Measurements from ENCODE around the gene PERM1. TPM values are rescaled to one million over a fixed set of nuclear protein-coding genes. Genes with fewer than 3 reads are reported as not detected.

PERM1 gene
- total and polyA plus RNA-seq, 9 of the 15 experiments (the other 6 are each of a cell fraction or from before 2014, with no cell fraction given): not detected

- peak; percentile 32; the same call in 1 of the 2 replicates for TF ChIP-seq RB1 (IDR thresholded peaks at IDR 0.05; ENCODE audit: low read depth)
- TF ChIP-seq CTCF (IDR thresholded peaks at IDR 0.05 in 2 of 3, conservative IDR thresholded peaks at IDR 0.05 in 1 of 3; ENCODE audit: insufficient read depth in 2 of 3, low read depth in 1 of 3, low read length in 3 of 3): peak; percentile 63 to 74 (median 70)
- no peak for TF ChIP-seq POLR2AphosphoS2 (IDR thresholded peaks at IDR 0.05; ENCODE audit: low read length)
- TF ChIP-seq IRF1 (CRISPR knock-in tag; IDR thresholded peaks at IDR 0.05; ENCODE audit: borderline replicate concordance): no peak
- TF ChIP-seq THAP12 (CRISPR knock-in tag; IDR thresholded peaks at IDR 0.05): no peak
- TF ChIP-seq FIP1L1 (IDR thresholded peaks at IDR 0.05; ENCODE audit: low read depth, low read length, poor library complexity, severe bottlenecking): peak; percentile 23
- no peak for TF ChIP-seq USF1 (CRISPR knock-in tag; IDR thresholded peaks at IDR 0.05)
- no peak for TF ChIP-seq ILF3 (IDR thresholded peaks at IDR 0.05; ENCODE audit: borderline replicate concordance)
- TF ChIP-seq HOXB6 (CRISPR knock-in tag; IDR thresholded peaks at IDR 0.05; ENCODE audit: borderline replicate concordance): no peak
- TF ChIP-seq RBM15 (IDR thresholded peaks at IDR 0.05; ENCODE audit: insufficient read depth, low read length): no peak
- no peak for TF ChIP-seq ZKSCAN3 (CRISPR knock-in tag; IDR thresholded peaks at IDR 0.05)
- TF ChIP-seq HNRNPL (IDR thresholded peaks at IDR 0.05; ENCODE audit: low read depth, low read length): peak; percentile 74; the same call in 1 of the 2 replicates
- no peak for TF ChIP-seq SIX5 (IDR thresholded peaks at IDR 0.05; ENCODE audit: borderline replicate concordance in 1 of 2, insufficient read depth in 1 of 2, low read depth in 1 of 2, low read length in 2 of 2)
- no peak for TF ChIP-seq ARID1B (IDR thresholded peaks at IDR 0.05)
- TF ChIP-seq ARHGAP35 (IDR thresholded peaks at IDR 0.05; ENCODE audit: partially characterized antibody): no peak
- TF ChIP-seq XRCC3 (IDR thresholded peaks at IDR 0.05): no peak
- no peak for TF ChIP-seq ETV6 (IDR thresholded peaks at IDR 0.05; ENCODE audit: borderline replicate concordance in 1 of 2, low read depth in 2 of 2, low read length in 1 of 2)
- no peak for TF ChIP-seq ETV6 (CRISPR knock-in tag; IDR thresholded peaks at IDR 0.05; ENCODE audit: borderline replicate concordance)
- no peak for TF ChIP-seq CHD1 (IDR thresholded peaks at IDR 0.05; ENCODE audit: low read length)
- no peak for TF ChIP-seq MLX (CRISPR knock-in tag; conservative IDR thresholded peaks at IDR 0.05)
- no peak for TF ChIP-seq KLF6 (CRISPR knock-in tag; IDR thresholded peaks at IDR 0.05; ENCODE audit: borderline replicate concordance)
Measured at GRCh38 chr1:975896-976683, 5.8 kb downstream of the PERM1 start (continued).

Measured in K562 (cell line).